ENCODE results near the gene CD99.

Gene CD99

DNA sequence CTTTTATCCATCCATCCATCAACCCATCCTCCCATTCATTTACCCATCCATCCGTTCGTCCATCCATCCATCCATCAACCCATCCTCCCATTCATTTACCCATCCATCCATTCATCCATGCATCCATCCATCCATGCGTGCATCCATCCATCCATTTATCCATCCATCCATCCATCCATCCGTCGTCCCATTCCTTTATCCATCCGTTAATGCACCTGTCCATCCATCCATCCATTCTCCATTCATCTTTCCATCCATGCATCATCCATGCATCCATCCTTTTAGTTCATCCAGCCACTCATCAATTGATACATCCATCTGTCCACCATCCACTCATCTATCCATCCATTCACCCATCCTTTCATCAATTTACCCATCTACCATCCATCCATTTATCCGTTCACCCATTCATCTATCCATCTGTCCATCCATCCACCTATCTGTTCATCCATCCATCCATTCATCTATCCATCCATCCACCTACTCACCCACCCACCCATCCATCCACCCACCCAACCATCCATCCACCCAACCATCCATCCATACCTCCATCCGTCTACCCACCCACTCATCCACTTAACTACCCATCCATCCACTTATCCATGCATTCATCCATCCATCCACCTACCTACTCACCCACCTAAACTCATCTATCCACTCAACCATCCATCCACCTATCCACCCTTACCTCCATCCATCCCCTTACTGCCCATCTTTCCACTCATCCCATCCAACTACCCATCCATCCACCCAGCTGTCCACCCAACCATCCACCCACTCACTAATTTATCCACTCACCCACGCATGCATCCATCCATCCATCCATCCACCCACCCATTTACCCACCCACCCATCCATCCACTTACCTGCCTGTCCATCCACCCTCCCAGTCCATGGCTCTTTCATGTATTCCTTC, 9.6 kb downstream of the CD99 start:
- Histone ChIP-seq H3K79me2 (ENCODE audit: insufficient read depth, low read length) (peaks cover 93% of the 10 kb centered on the region), H3K9me2 (replicated peaks; ENCODE audit: low read depth, low read length) (no peaks in the 10 kb centered on the region), H3K9me3 (ENCODE audit: insufficient read depth, low read depth, low read length) (no peaks in the 10 kb centered on the region), H2AFZ (ENCODE audit: low read length) (no peak overlapping the region), H3F3A (ENCODE audit: low read depth) (peaks cover 18% of the 10 kb centered on the region), H3K4me3 (ENCODE audit: low read length, poor library complexity, severe bottlenecking) (no peak overlapping the region), H3K4me2 (ENCODE audit: low read depth, low read length, poor library complexity, severe bottlenecking) (peak overlapping the region; percentile 46), H3K27me3 (ENCODE audit: insufficient read depth, low read length, poor library complexity, severe bottlenecking) (no peaks in the 10 kb centered on the region), H3K9ac (ENCODE audit: low read depth, low read length, poor library complexity, severe bottlenecking) (no peak overlapping the region), H3K36me3 (ENCODE audit: insufficient read depth, low read length) (peaks cover 4% of the 10 kb centered on the region; the same call in 1 of the 2 replicates), H3K4me1 (ENCODE audit: insufficient read depth, low read length, poor library complexity, severe bottlenecking) (peaks cover 50% of the 10 kb centered on the region), H4K20me1 (ENCODE audit: insufficient read depth, low read length, poor library complexity, severe bottlenecking) (peaks cover 31% of the 10 kb centered on the region)
- no peak for TF ChIP-seq EZH2phosphoT487 (IDR thresholded peaks at IDR 0.05; ENCODE audit: borderline replicate concordance)
- no peak for TF ChIP-seq CTCF (conservative IDR thresholded peaks at IDR 0.05; ENCODE audit: low read length)

DNA sequence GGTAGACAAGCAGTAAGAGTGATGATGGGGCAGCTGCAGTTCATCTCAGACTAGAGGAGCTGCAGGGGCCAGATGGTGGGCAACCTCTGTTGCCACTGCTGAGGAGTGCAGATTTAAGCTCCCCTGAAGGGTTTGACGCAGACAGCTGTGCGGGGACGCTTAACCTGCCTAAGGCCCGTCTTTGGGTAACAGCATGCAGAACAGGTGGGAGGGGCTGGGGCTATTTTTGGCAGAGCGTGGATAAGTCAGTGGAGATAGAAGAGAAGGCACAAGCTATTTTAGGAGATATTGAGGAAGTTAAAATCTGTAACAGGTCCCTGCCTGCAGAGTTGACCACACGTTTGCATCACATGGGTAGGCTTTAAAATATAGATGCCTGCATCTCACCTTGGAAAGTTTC, 10.5 kb downstream of the CD99 start:
- peaks cover 11% of the 10 kb centered on the region for H3F3A ChIP-seq (ENCODE audit: low read depth)
- peaks cover 96% of the 10 kb centered on the region for H3K79me2 ChIP-seq (ENCODE audit: insufficient read depth, low read length)
- peaks cover 4% of the 10 kb centered on the region; the same call in 1 of the 2 replicates for H3K36me3 ChIP-seq (ENCODE audit: insufficient read depth, low read length)
- no peaks in the 10 kb centered on the region for H3K27me3 ChIP-seq (ENCODE audit: insufficient read depth, low read length, poor library complexity, severe bottlenecking)
- H3K4me3 ChIP-seq (ENCODE audit: low read length, poor library complexity, severe bottlenecking) = no peak overlapping the region
- peaks cover 31% of the 10 kb centered on the region for H4K20me1 ChIP-seq (ENCODE audit: insufficient read depth, low read length, poor library complexity, severe bottlenecking)
- H3K4me2 ChIP-seq (ENCODE audit: low read depth, low read length, poor library complexity, severe bottlenecking) = peak overlapping the region; percentile 46
- H3K9me2 ChIP-seq (replicated peaks; ENCODE audit: low read depth, low read length) = no peaks in the 10 kb centered on the region
- H3K4me1 ChIP-seq (ENCODE audit: insufficient read depth, low read length, poor library complexity, severe bottlenecking) = peaks cover 47% of the 10 kb centered on the region
- TF ChIP-seq EZH2phosphoT487 (IDR thresholded peaks at IDR 0.05; ENCODE audit: borderline replicate concordance) = no peak
- H3K9me3 ChIP-seq (ENCODE audit: insufficient read depth, low read depth, low read length) = no peaks in the 10 kb centered on the region
- H3K9ac ChIP-seq (ENCODE audit: low read depth, low read length, poor library complexity, severe bottlenecking) = no peak overlapping the region
- no peak overlapping the region for H2AFZ ChIP-seq (ENCODE audit: low read length)

- H4K20me1 ChIP-seq (ENCODE audit: insufficient read depth, low read length, poor library complexity, severe bottlenecking) = peaks cover 15% of the 10 kb centered on the region
- no peak overlapping the region for H3K9ac ChIP-seq (ENCODE audit: low read depth, low read length, poor library complexity, severe bottlenecking)
- H3K36me3 ChIP-seq (ENCODE audit: insufficient read depth, low read length) = peaks cover 4% of the 10 kb centered on the region; the same call in 1 of the 2 replicates
- H3F3A ChIP-seq (ENCODE audit: low read depth) = peaks cover 8% of the 10 kb centered on the region; the same call in 1 of the 2 replicates
- H2AFZ ChIP-seq (ENCODE audit: low read length) = no peak overlapping the region
- no peak for TF ChIP-seq CTCF (conservative IDR thresholded peaks at IDR 0.05; ENCODE audit: low read length)
- peaks cover 88% of the 10 kb centered on the region for H3K79me2 ChIP-seq (ENCODE audit: insufficient read depth, low read length)
- H3K9me3 ChIP-seq (ENCODE audit: insufficient read depth, low read depth, low read length) = no peaks in the 10 kb centered on the region
- H3K4me2 ChIP-seq (ENCODE audit: low read depth, low read length, poor library complexity, severe bottlenecking) = no peak overlapping the region
- no peaks in the 10 kb centered on the region for H3K27me3 ChIP-seq (ENCODE audit: insufficient read depth, low read length, poor library complexity, severe bottlenecking)
- H3K9me2 ChIP-seq (replicated peaks; ENCODE audit: low read depth, low read length) = no peaks in the 10 kb centered on the region
- H3K4me1 ChIP-seq (ENCODE audit: insufficient read depth, low read length, poor library complexity, severe bottlenecking) = peaks cover 49% of the 10 kb centered on the region
- no peak overlapping the region for H3K4me3 ChIP-seq (ENCODE audit: low read length, poor library complexity, severe bottlenecking)
Observed at GRCh38 chrX:2703991-2704369, 12.9 kb downstream of the CD99 start.
